ENCODE data around the gene SH3RF3. TPM values are rescaled to one million over a fixed set of nuclear protein-coding genes. Genes with fewer than 3 reads are reported as not detected.

The SH3RF3 gene
- total RNA-seq, 3 donors from 2014 or later = 3.2 to 5.6 (median 4.6) TPM

GRCh38 chr2:109254174-109254904 is 125.3 kb downstream of the SH3RF3 start:
- Histone ChIP-seq H3K4me3 (no peak overlapping the region), H3K27me3 (no peaks in the 10 kb centered on the region), H3K27ac (no peak overlapping the region), H3K36me3 (no peaks in the 10 kb centered on the region), H3K9me3 (no peaks in the 10 kb centered on the region), H3K4me1 (no peaks in the 10 kb centered on the region)
- TF ChIP-seq CTCF (IDR thresholded peaks at IDR 0.05) = no peak
- TF ChIP-seq POLR2AphosphoS5 (IDR thresholded peaks at IDR 0.05) = no peak
- no peak for TF ChIP-seq POLR2A (IDR thresholded peaks at IDR 0.05)
- no peak for DNase-seq (ENCODE audit: low spot score in 2 of 2)
- intact Hi-C loops (cut with DNase I; ENCODE audit: low total_unique reads) = loop anchor here (2.0 to 10.0 kb wide), 2 partner anchors 30 to 120 kb away; no protein-coding TSS in a partner anchor

- Histone ChIP-seq H3K36me3 (no peaks in the 10 kb centered on the region), H3K9me3 (no peaks in the 10 kb centered on the region), H3K4me3 (no peak overlapping the region), H3K27ac (peak overlapping the region in 1 of 2 donors; percentile 38), H3K4me1 (no peaks in the 10 kb centered on the region), H3K27me3 (no peaks in the 10 kb centered on the region)
- DNase-seq (ENCODE audit: low spot score in 2 of 2) = no peak
- TF ChIP-seq CTCF (IDR thresholded peaks at IDR 0.05) = no peak
- TF ChIP-seq POLR2AphosphoS5 (IDR thresholded peaks at IDR 0.05) = no peak
- TF ChIP-seq POLR2A (IDR thresholded peaks at IDR 0.05) = no peak
- intact Hi-C loops (cut with DNase I; ENCODE audit: low total_unique reads) = loop anchor here (2.0 to 10.0 kb wide), 2 partner anchors 31 to 121 kb away; no protein-coding TSS in a partner anchor
These were observed 126.6 kb downstream of the SH3RF3 start for GRCh38 chr2:109255654-109256053.

GRCh38 chr2:109256111-109256510 is 127.1 kb downstream of the SH3RF3 start:
- H3K9me3 ChIP-seq = no peaks in the 10 kb centered on the region
- intact Hi-C loops (cut with DNase I; ENCODE audit: low total_unique reads) = loop anchor here (10.0 kb wide), 1 partner anchor 121 kb away; no protein-coding TSS in a partner anchor
- H3K36me3 ChIP-seq = no peaks in the 10 kb centered on the region
- no peaks in the 10 kb centered on the region for H3K27me3 ChIP-seq
- no peak for TF ChIP-seq POLR2A (IDR thresholded peaks at IDR 0.05)
- no peak for TF ChIP-seq POLR2AphosphoS5 (IDR thresholded peaks at IDR 0.05)
- no peak for TF ChIP-seq CTCF (IDR thresholded peaks at IDR 0.05)
- H3K27ac ChIP-seq = peak overlapping the region in 1 of 2 donors; percentile 38
- no peak overlapping the region for H3K4me3 ChIP-seq
- H3K4me1 ChIP-seq = no peaks in the 10 kb centered on the region
- no peak for DNase-seq (ENCODE audit: low spot score in 2 of 2)

GRCh38 chr2:109256921-109257320 is 127.9 kb downstream of the SH3RF3 start:
- H3K9me3 ChIP-seq = no peaks in the 10 kb centered on the region
- TF ChIP-seq POLR2A (IDR thresholded peaks at IDR 0.05) (no peak), CTCF (IDR thresholded peaks at IDR 0.05) (no peak), POLR2AphosphoS5 (IDR thresholded peaks at IDR 0.05) (no peak)
- no peak overlapping the region for H3K27ac ChIP-seq
- DNase-seq (ENCODE audit: low spot score in 2 of 2) = no peak
- no peaks in the 10 kb centered on the region for H3K36me3 ChIP-seq
- no peak overlapping the region for H3K4me3 ChIP-seq
- no peaks in the 10 kb centered on the region for H3K4me1 ChIP-seq
- H3K27me3 ChIP-seq = no peaks in the 10 kb centered on the region
- intact Hi-C loops (cut with DNase I; ENCODE audit: low total_unique reads) = loop anchor here (10.0 kb wide), 1 partner anchor 122 kb away; no protein-coding TSS in a partner anchor

- H3K4me1 ChIP-seq = no peaks in the 10 kb centered on the region
- no peak for TF ChIP-seq POLR2A (IDR thresholded peaks at IDR 0.05)
- TF ChIP-seq POLR2AphosphoS5 (IDR thresholded peaks at IDR 0.05) = no peak
- TF ChIP-seq CTCF (IDR thresholded peaks at IDR 0.05) = no peak
- intact Hi-C loops (cut with DNase I; ENCODE audit: low total_unique reads) = loop anchor here (10.0 kb wide), 1 partner anchor 123 kb away; no protein-coding TSS in a partner anchor
- H3K9me3 ChIP-seq = no peaks in the 10 kb centered on the region
- no peak overlapping the region for H3K27ac ChIP-seq
- DNase-seq (ENCODE audit: low spot score in 2 of 2) = no peak
- no peak overlapping the region for H3K4me3 ChIP-seq
- no peaks in the 10 kb centered on the region for H3K27me3 ChIP-seq
- H3K36me3 ChIP-seq = no peaks in the 10 kb centered on the region
These were observed 128.6 kb downstream of the SH3RF3 start for GRCh38 chr2:109257653-109258052.

Measured in breast epithelium (tissue), 4 donors.